SK-N-SH treated with all-trans-retinoic acid at 6 μM for 48 hours (cell line): Measurements from ENCODE around the gene TMEM25.

Source experiments
- ATAC-seq: fragments of 200-7000 bp; cut with Tn5 transposase; 3 replicates; pipeline ENCODE4 v1.9.1; 2020; ENCODE audit warnings: mild to moderate bottlenecking, moderate library complexity
- ARNTL ChIP-seq: fragments of 450-650 bp; formaldehyde crosslinking; IDR thresholded peaks from 2 replicates; pipeline ENCODE4 v1.5.0; 2020; ENCODE audit warnings: low read depth, mild to moderate bottlenecking, moderate library complexity, borderline replicate concordance
- BACH2 ChIP-seq: fragments of 250-450 bp; sonication (Bioruptor Pico); IDR thresholded peaks from 2 replicates; pipeline ENCODE4 v1.9.0; 2021; ENCODE audit warnings: mild to moderate bottlenecking, borderline replicate concordance
- CSDC2 ChIP-seq: fragments of 250-450 bp; sonication (Bioruptor Pico); IDR thresholded peaks from 2 replicates; pipeline ENCODE4 v1.5.0; 2020; ENCODE audit warnings: mild to moderate bottlenecking, moderate library complexity
- GLIS3 ChIP-seq: fragments of 250-450 bp; sonication (Bioruptor Pico); IDR thresholded peaks from 2 replicates; pipeline ENCODE4 v1.5.0; 2020; ENCODE audit warnings: mild to moderate bottlenecking, moderate library complexity
- ISL1 ChIP-seq: fragments of 250-450 bp; sonication (Bioruptor Pico); IDR thresholded peaks from 2 replicates; pipeline ENCODE4 v2.1.2; 2022; ENCODE audit warnings: mild to moderate bottlenecking, moderate library complexity
- OSR1 ChIP-seq: fragments of 250-450 bp; sonication (Bioruptor Pico); IDR thresholded peaks from 2 replicates; pipeline ENCODE4 v1.8.0; 2022; ENCODE audit warnings: moderate library complexity, mild to moderate bottlenecking, inconsistent platforms
- PPARA ChIP-seq: fragments of 250-450 bp; sonication (Bioruptor Pico); IDR thresholded peaks from 2 replicates; pipeline ENCODE4 v1.5.0; 2020; ENCODE audit warnings: mild to moderate bottlenecking, borderline replicate concordance
- RARB ChIP-seq: fragments of 250-450 bp; sonication (Bioruptor Pico); IDR thresholded peaks from 2 replicates; pipeline ENCODE4 v1.8.0; 2021; ENCODE audit warnings: mild to moderate bottlenecking, moderate library complexity
- SNAI2 ChIP-seq: fragments of 250-450 bp; sonication (Bioruptor Pico); IDR thresholded peaks from 2 replicates; pipeline ENCODE4 v1.5.0; 2020; ENCODE audit warnings: mild to moderate bottlenecking, moderate library complexity
- TCF4 ChIP-seq: fragments of 250-450 bp; sonication (Bioruptor Pico); IDR thresholded peaks from 2 replicates; pipeline ENCODE4 v1.8.0; 2021; ENCODE audit warnings: mild to moderate bottlenecking, moderate library complexity, borderline replicate concordance
- ZC3H10 ChIP-seq: fragments of 250-450 bp; sonication (Bioruptor Pico); IDR thresholded peaks from 2 replicates; pipeline ENCODE4 v1.5.1; 2021; ENCODE audit warnings: mild to moderate bottlenecking, moderate library complexity
- ZFP3 ChIP-seq: fragments of 250-450 bp; sonication (Bioruptor Pico); IDR thresholded peaks from 2 replicates; pipeline ENCODE4 v1.5.0; 2020; ENCODE audit warnings: mild to moderate bottlenecking, moderate library complexity
- ZFP30 ChIP-seq: fragments of 450-650 bp; formaldehyde crosslinking; IDR thresholded peaks from 2 replicates; pipeline ENCODE4 v1.5.0; 2022; ENCODE audit warnings: mild to moderate bottlenecking, moderate library complexity
- ZNF565 ChIP-seq: fragments of 450-650 bp; formaldehyde crosslinking; conservative IDR thresholded peaks from 2 replicates; pipeline ENCODE4 v1.5.0; 2020; ENCODE audit warnings: low read depth, mild to moderate bottlenecking, moderate library complexity
- ZNF70 ChIP-seq: fragments of 450-650 bp; formaldehyde crosslinking; IDR thresholded peaks from 2 replicates; pipeline ENCODE4 v1.5.0; 2020; ENCODE audit warnings: mild to moderate bottlenecking, moderate library complexity
- ZNF8 ChIP-seq: fragments of 450-650 bp; formaldehyde crosslinking; IDR thresholded peaks from 2 replicates; pipeline ENCODE4 v1.5.0; 2020; ENCODE audit warnings: mild to moderate bottlenecking, moderate library complexity
- TF ChIP-seq, protein P1 (sequence below): fragments of 250-450 bp; sonication (Bioruptor Pico); IDR thresholded peaks from 2 replicates; pipeline ENCODE4 v1.8.0; 2020; ENCODE audit warnings: mild to moderate bottlenecking, moderate library complexity, borderline replicate concordance
- TF ChIP-seq, protein P2 (sequence below): fragments of 250-450 bp; sonication (Bioruptor Pico); IDR thresholded peaks from 2 replicates; pipeline ENCODE4 v1.5.1; 2021; ENCODE audit warnings: mild to moderate bottlenecking, moderate library complexity
- TF ChIP-seq, protein P3 (sequence below): fragments of 250-450 bp; sonication (Bioruptor Pico); IDR thresholded peaks from 2 replicates; pipeline ENCODE4 v1.8.0; 2021; ENCODE audit warnings: low read depth, mild to moderate bottlenecking, moderate library complexity, borderline replicate concordance
- TF ChIP-seq, protein P4 (sequence below): fragments of 250-450 bp; sonication (Bioruptor Pico); IDR thresholded peaks from 2 replicates; pipeline ENCODE4 v1.5.1; 2020; ENCODE audit warnings: low read depth, mild to moderate bottlenecking, moderate library complexity

The TMEM25 gene

DNA sequence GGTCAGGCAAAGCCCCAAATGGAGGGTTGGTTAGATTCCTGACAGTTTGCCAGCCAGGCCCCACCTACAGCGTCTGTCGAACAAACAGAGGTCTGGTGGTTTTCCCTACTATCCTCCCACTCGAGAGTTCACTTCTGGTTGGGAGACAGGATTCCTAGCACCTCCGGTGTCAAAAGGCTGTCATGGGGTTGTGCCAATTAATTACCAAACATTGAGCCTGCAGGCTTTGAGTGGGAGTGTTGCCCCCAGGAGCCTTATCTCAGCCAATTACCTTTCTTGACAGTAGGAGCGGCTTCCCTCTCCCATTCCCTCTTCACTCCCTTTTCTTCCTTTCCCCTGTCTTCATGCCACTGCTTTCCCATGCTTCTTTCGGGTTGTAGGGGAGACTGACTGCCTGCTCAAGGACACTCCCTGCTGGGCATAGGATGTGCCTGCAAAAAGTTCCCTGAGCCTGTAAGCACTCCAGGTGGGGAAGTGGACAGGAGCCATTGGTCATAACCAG is 8.4 kb upstream of the TMEM25 start:
- ATAC-seq, result peak; percentile 87
- no peak for TF ChIP-seq ISL1 (CRISPR knock-in tag)
- TF ChIP-seq, protein P1, sequence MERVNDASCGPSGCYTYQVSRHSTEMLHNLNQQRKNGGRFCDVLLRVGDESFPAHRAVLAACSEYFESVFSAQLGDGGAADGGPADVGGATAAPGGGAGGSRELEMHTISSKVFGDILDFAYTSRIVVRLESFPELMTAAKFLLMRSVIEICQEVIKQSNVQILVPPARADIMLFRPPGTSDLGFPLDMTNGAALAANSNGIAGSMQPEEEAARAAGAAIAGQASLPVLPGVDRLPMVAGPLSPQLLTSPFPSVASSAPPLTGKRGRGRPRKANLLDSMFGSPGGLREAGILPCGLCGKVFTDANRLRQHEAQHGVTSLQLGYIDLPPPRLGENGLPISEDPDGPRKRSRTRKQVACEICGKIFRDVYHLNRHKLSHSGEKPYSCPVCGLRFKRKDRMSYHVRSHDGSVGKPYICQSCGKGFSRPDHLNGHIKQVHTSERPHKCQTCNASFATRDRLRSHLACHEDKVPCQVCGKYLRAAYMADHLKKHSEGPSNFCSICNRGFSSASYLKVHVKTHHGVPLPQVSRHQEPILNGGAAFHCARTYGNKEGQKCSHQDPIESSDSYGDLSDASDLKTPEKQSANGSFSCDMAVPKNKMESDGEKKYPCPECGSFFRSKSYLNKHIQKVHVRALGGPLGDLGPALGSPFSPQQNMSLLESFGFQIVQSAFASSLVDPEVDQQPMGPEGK (CRISPR knock-in tag), result no peak
- no peak for TF ChIP-seq ARNTL (CRISPR knock-in tag)
- TF ChIP-seq, protein P2, sequence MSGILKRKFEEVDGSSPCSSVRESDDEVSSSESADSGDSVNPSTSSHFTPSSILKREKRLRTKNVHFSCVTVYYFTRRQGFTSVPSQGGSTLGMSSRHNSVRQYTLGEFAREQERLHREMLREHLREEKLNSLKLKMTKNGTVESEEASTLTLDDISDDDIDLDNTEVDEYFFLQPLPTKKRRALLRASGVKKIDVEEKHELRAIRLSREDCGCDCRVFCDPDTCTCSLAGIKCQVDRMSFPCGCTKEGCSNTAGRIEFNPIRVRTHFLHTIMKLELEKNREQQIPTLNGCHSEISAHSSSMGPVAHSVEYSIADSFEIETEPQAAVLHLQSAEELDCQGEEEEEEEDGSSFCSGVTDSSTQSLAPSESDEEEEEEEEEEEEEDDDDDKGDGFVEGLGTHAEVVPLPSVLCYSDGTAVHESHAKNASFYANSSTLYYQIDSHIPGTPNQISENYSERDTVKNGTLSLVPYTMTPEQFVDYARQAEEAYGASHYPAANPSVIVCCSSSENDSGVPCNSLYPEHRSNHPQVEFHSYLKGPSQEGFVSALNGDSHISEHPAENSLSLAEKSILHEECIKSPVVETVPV, result no peak
- TF ChIP-seq, protein P3, sequence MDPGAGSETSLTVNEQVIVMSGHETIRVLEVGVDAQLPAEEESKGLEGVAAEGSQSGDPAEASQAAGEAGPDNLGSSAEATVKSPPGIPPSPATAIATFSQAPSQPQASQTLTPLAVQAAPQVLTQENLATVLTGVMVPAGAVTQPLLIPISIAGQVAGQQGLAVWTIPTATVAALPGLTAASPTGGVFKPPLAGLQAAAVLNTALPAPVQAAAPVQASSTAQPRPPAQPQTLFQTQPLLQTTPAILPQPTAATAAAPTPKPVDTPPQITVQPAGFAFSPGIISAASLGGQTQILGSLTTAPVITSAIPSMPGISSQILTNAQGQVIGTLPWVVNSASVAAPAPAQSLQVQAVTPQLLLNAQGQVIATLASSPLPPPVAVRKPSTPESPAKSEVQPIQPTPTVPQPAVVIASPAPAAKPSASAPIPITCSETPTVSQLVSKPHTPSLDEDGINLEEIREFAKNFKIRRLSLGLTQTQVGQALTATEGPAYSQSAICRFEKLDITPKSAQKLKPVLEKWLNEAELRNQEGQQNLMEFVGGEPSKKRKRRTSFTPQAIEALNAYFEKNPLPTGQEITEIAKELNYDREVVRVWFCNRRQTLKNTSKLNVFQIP, result no peak
- TF ChIP-seq ZNF565, result no peak

DNA sequence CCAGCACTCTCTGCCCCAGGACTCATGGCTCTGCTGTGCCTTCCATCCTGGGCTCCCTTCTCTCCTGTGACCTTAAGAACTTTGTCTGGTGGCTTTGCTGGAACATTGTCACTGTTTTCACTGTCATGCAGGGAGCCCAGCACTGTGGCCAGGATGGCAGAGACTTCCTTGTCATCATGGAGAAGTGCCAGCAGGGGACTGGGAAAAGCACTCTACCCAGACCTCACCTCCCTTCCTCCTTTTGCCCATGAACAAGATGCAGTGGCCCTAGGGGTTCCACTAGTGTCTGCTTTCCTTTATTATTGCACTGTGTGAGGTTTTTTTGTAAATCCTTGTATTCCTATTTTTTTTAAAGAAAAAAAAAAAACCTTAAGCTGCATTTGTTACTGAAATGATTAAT is 6.6 kb upstream of the TMEM25 start:
- ATAC-seq, result no peak
- TF ChIP-seq, protein P1 (CRISPR knock-in tag), result no peak
- TF ChIP-seq ZNF70 (no peak), SNAI2 (CRISPR knock-in tag) (no peak)
- TF ChIP-seq, all 23 proteins: peak for 0

DNA sequence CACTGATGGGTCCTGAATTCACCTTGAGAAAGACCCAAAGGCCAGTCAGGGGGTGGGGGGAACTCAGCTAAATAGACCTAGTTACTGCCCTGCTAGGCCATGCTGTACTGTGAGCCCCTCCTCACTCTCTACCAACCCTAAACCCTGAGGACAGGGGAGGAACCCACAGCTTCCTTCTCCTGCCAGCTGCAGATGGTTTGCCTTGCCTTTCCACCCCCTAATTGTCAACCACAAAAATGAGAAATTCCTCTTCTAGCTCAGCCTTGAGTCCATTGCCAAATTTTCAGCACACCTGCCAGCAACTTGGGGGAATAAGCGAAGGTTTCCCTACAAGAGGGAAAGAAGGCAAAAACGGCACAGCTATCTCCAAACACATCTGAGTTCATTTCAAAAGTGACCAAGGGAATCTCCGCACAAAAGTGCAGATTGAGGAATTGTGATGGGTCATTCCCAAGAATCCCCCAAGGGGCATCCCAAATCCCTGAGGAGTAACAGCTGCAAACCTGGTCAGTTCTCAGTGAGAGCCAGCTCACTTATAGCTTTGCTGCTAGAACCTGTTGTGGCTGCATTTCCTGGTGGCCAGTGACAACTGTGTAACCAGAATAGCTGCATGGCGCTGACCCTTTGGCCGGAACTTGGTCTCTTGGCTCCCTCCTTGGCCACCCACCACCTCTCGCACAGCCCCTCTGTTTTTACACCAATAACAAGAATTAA is 6.1 kb upstream of the TMEM25 start:
- no peak for ATAC-seq
- TF ChIP-seq PPARA (CRISPR knock-in tag) (no peak), ARNTL (CRISPR knock-in tag) (no peak), ZFP30 (CRISPR knock-in tag) (no peak), OSR1 (CRISPR knock-in tag) (no peak), ZNF70 (no peak), ZFP3 (CRISPR knock-in tag) (no peak), RARB (no peak), SNAI2 (CRISPR knock-in tag) (no peak), CSDC2 (CRISPR knock-in tag) (no peak), TCF4 (CRISPR knock-in tag) (no peak), ZNF565 (no peak), GLIS3 (CRISPR knock-in tag) (no peak), ZC3H10 (CRISPR knock-in tag) (no peak), BACH2 (CRISPR knock-in tag) (no peak), ISL1 (CRISPR knock-in tag) (no peak), ZNF8 (no peak)
- TF ChIP-seq, protein P4, sequence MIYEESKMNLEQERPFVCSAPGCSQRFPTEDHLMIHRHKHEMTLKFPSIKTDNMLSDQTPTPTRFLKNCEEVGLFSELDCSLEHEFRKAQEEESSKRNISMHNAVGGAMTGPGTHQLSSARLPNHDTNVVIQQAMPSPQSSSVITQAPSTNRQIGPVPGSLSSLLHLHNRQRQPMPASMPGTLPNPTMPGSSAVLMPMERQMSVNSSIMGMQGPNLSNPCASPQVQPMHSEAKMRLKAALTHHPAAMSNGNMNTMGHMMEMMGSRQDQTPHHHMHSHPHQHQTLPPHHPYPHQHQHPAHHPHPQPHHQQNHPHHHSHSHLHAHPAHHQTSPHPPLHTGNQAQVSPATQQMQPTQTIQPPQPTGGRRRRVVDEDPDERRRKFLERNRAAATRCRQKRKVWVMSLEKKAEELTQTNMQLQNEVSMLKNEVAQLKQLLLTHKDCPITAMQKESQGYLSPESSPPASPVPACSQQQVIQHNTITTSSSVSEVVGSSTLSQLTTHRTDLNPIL (CRISPR knock-in tag), result no peak
- TF ChIP-seq, protein P1 (CRISPR knock-in tag), result no peak
- TF ChIP-seq, protein P3, result no peak
- TF ChIP-seq, protein P2, result no peak
